ENCODE results near the gene EEF2KMT. TPM values are rescaled to one million over a fixed set of nuclear protein-coding genes. Genes with fewer than 3 reads are reported as not detected.
"Not testable (repeated sequence)": the region's sequence is repeated elsewhere in the genome, so short reads cannot be mapped to it uniquely, and the experiment has no call there.

Gene EEF2KMT
- total and polyA plus RNA-seq, 2 of the 4 experiments (the other 2 are of a cell fraction), result 14.1 to 19.0 TPM

- H3K18ac ChIP-seq (ENCODE audit: low read depth, low read length); H4K8ac ChIP-seq (ENCODE audit: low read depth in 2 of 2, low read length in 2 of 2); H3K79me1 ChIP-seq (ENCODE audit: low read depth in 1 of 2, low read length in 2 of 2); H2BK5ac ChIP-seq (ENCODE audit: low read depth, low read length, poor library complexity, severe bottlenecking); ATAC-seq (ENCODE audit: low read depth); H3K23ac ChIP-seq (ENCODE audit: low read depth, low read length); H4K5ac ChIP-seq (ENCODE audit: low read depth, low read length); CTCF ChIA-PET; H3K9me1 ChIP-seq (ENCODE audit: insufficient read depth, low read length); in situ Hi-C loops (cut with MboI; ENCODE audit: low sequenced_read_pairs); H3K9ac ChIP-seq (ENCODE audit: low read depth, low read length); dilution Hi-C loops (cut with HindIII; ENCODE audit: low sequenced_read_pairs, unreplicated experiment); H3K27me3 ChIP-seq (ENCODE audit: control insufficient read depth, insufficient read depth, low read length); H2BK20ac ChIP-seq (ENCODE audit: low read depth, low read length); H2AK9ac ChIP-seq (replicated peaks; ENCODE audit: low read depth, low read length, poor library complexity); H3K27ac ChIP-seq (ENCODE audit: insufficient read depth, low read length); H3K36me3 ChIP-seq (ENCODE audit: control insufficient read depth, insufficient read depth, low read length); H2BK120ac ChIP-seq (ENCODE audit: low read depth, low read length); H2AFZ ChIP-seq (replicated peaks; ENCODE audit: low read length, poor library complexity); H3K14ac ChIP-seq (replicated peaks; ENCODE audit: low read depth, low read length); POLR2A ChIA-PET (ENCODE audit: unreplicated experiment); H2AK5ac ChIP-seq (ENCODE audit: low read depth, low read length); H4K91ac ChIP-seq (ENCODE audit: insufficient read depth, low read depth, low read length); DNase-seq; H2BK15ac ChIP-seq (ENCODE audit: low read depth, low read length); H3K56ac ChIP-seq (ENCODE audit: extremely low read depth, insufficient read depth, low read length); H3K4me3 ChIP-seq (ENCODE audit: insufficient read depth, low read depth, low read length); H3K4me2 ChIP-seq (ENCODE audit: low read depth, low read length); H4K20me1 ChIP-seq (ENCODE audit: insufficient read depth, low read length); H3K4ac ChIP-seq (ENCODE audit: low read depth, low read length); H3K9me3 ChIP-seq (ENCODE audit: control insufficient read depth, insufficient read depth, low read length); BruUV-seq (replicated peaks); H3K4me1 ChIP-seq (ENCODE audit: control insufficient read depth, insufficient read depth, low read length); intact Hi-C loops (cut with micrococcal nuclease): not testable (repeated sequence)
- WGBS, 2 experiments (ENCODE audit: extremely low coverage in 2 of 2, insufficient read length in 1 of 2), result no CpG with 5 or more reads among the region's 7 CpGs
These were observed 42.6 kb upstream of the EEF2KMT start for GRCh38 chr16:5140151-5140550.

DNA sequence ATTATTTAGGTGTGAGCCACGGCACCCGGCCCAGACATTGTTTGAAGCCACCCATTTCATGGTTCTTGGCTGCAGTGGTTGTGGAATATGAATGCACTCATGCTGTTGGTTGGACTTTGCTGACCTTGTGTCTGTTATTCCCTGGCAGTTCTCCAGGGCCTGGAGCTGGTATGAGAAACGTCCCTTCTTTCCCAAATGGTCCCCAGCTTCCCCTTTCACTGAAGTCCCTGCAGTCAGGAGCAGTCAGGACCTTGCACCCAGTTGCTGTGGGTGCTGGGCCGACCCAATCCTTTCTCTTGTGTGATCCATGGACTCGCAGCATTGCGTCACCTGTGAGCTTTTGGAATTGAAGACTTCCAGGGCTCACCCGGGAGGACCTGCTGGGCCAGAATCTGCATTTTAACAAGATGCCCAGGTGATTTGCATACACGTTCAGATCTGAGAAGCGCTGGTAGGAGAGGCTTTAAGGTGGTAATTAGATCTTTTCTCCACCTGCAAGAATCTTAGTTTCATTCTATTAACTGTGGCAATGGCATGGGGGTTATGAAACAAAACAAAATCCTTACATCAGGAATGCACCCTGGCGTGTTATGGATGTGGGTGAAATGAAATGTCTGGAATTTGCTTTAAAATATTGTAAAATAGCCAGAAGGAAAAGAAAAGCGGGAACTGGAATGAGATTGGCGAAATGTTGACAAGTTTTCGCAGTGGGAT lies 37.3 kb upstream of the EEF2KMT start:
- H3K4me1 ChIP-seq (ENCODE audit: control insufficient read depth, insufficient read depth, low read length); H2AK5ac ChIP-seq (ENCODE audit: low read depth, low read length); H3K79me1 ChIP-seq (ENCODE audit: low read depth in 1 of 2, low read length in 2 of 2); H2AFZ ChIP-seq (replicated peaks; ENCODE audit: low read length, poor library complexity); ATAC-seq (ENCODE audit: low read depth); H3K56ac ChIP-seq (ENCODE audit: extremely low read depth, insufficient read depth, low read length); H3K4me2 ChIP-seq (ENCODE audit: low read depth, low read length); H3K4me3 ChIP-seq (ENCODE audit: insufficient read depth, low read depth, low read length); POLR2A ChIA-PET (ENCODE audit: unreplicated experiment); in situ Hi-C loops (cut with MboI; ENCODE audit: low sequenced_read_pairs); H4K5ac ChIP-seq (ENCODE audit: low read depth, low read length); dilution Hi-C loops (cut with HindIII; ENCODE audit: low sequenced_read_pairs, unreplicated experiment); H3K18ac ChIP-seq (ENCODE audit: low read depth, low read length); H3K9me1 ChIP-seq (ENCODE audit: insufficient read depth, low read length); H3K14ac ChIP-seq (replicated peaks; ENCODE audit: low read depth, low read length); H3K36me3 ChIP-seq (ENCODE audit: control insufficient read depth, insufficient read depth, low read length); H3K9ac ChIP-seq (ENCODE audit: low read depth, low read length); H3K27me3 ChIP-seq (ENCODE audit: control insufficient read depth, insufficient read depth, low read length); H4K20me1 ChIP-seq (ENCODE audit: insufficient read depth, low read length); H2BK5ac ChIP-seq (ENCODE audit: low read depth, low read length, poor library complexity, severe bottlenecking); H3K27ac ChIP-seq (ENCODE audit: insufficient read depth, low read length); DNase-seq; CTCF ChIA-PET; H2BK20ac ChIP-seq (ENCODE audit: low read depth, low read length); H3K23ac ChIP-seq (ENCODE audit: low read depth, low read length); H2BK15ac ChIP-seq (ENCODE audit: low read depth, low read length); H4K8ac ChIP-seq (ENCODE audit: low read depth in 2 of 2, low read length in 2 of 2); intact Hi-C loops (cut with micrococcal nuclease); H3K4ac ChIP-seq (ENCODE audit: low read depth, low read length); H2AK9ac ChIP-seq (replicated peaks; ENCODE audit: low read depth, low read length, poor library complexity); H4K91ac ChIP-seq (ENCODE audit: insufficient read depth, low read depth, low read length); BruUV-seq (replicated peaks); H2BK120ac ChIP-seq (ENCODE audit: low read depth, low read length); H3K9me3 ChIP-seq (ENCODE audit: control insufficient read depth, insufficient read depth, low read length): not testable (repeated sequence)
- 20% methylated on average over 1 of the region's 13 CpGs; no CpG with 5 or more reads in 1 of the 2 experiments for WGBS, 2 experiments (ENCODE audit: extremely low coverage in 2 of 2, insufficient read length in 1 of 2)
